ENCODE results near the gene DIPK2A. TPM values are rescaled to one million over a fixed set of nuclear protein-coding genes. Genes with fewer than 3 reads are reported as not detected.

The DIPK2A gene
- total RNA-seq, 2 donors from 2014 or later, result 10.0 to 21.5 TPM

- peaks cover 0 to 28% of the 10 kb centered on the region in 2 donors for H3K4me1 ChIP-seq
- peak; percentile 81 for DNase-seq (ENCODE audit: low spot score)
- no peaks in the 10 kb centered on the region for H3K9me3 ChIP-seq
- no peaks in the 10 kb centered on the region for H3K27me3 ChIP-seq
- peak overlapping the region; percentile 89 to 97 for H3K4me3 ChIP-seq
- peak overlapping the region; percentile 97 to 99 for H3K27ac ChIP-seq
- TF ChIP-seq, protein P1, sequence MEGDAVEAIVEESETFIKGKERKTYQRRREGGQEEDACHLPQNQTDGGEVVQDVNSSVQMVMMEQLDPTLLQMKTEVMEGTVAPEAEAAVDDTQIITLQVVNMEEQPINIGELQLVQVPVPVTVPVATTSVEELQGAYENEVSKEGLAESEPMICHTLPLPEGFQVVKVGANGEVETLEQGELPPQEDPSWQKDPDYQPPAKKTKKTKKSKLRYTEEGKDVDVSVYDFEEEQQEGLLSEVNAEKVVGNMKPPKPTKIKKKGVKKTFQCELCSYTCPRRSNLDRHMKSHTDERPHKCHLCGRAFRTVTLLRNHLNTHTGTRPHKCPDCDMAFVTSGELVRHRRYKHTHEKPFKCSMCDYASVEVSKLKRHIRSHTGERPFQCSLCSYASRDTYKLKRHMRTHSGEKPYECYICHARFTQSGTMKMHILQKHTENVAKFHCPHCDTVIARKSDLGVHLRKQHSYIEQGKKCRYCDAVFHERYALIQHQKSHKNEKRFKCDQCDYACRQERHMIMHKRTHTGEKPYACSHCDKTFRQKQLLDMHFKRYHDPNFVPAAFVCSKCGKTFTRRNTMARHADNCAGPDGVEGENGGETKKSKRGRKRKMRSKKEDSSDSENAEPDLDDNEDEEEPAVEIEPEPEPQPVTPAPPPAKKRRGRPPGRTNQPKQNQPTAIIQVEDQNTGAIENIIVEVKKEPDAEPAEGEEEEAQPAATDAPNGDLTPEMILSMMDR (IDR thresholded peaks at IDR 0.05), result peak; percentile 25 to 61
- no peaks in the 10 kb centered on the region for H3K36me3 ChIP-seq
Observed at GRCh38 chr3:143972505-143973258, 1.1 kb downstream of the DIPK2A start.

- H3K4me3 ChIP-seq, result peak overlapping the region; percentile 89 to 97
- TF ChIP-seq, protein P1 (IDR thresholded peaks at IDR 0.05), result no peak
Observed at GRCh38 chr3:143973259-143974021, 1.8 kb downstream of the DIPK2A start.

GRCh38 chr3:143974271-143975238 lies 2.9 kb downstream of the DIPK2A start:
- Histone ChIP-seq H3K27me3 (no peaks in the 10 kb centered on the region), H3K27ac (peak overlapping the region; percentile 97 to 99), H3K4me3 (peak overlapping the region; percentile 89 to 97), H3K4me1 (peaks cover 0 to 33% of the 10 kb centered on the region in 2 donors), H3K36me3 (no peaks in the 10 kb centered on the region), H3K9me3 (no peaks in the 10 kb centered on the region)
- DNase-seq (ENCODE audit: low spot score), result no peak
- TF ChIP-seq, protein P1 (IDR thresholded peaks at IDR 0.05), result no peak

More at GRCh38 chr3:143973259-143974021, 1.8 kb downstream of the DIPK2A start:
- Histone ChIP-seq H3K9me3 (no peaks in the 10 kb centered on the region), H3K27ac (peak overlapping the region; percentile 97 to 99), H3K27me3 (no peaks in the 10 kb centered on the region), H3K4me1 (peaks cover 0 to 28% of the 10 kb centered on the region in 2 donors), H3K36me3 (no peaks in the 10 kb centered on the region)
- DNase-seq (ENCODE audit: low spot score), result peak; percentile 68

DNA sequence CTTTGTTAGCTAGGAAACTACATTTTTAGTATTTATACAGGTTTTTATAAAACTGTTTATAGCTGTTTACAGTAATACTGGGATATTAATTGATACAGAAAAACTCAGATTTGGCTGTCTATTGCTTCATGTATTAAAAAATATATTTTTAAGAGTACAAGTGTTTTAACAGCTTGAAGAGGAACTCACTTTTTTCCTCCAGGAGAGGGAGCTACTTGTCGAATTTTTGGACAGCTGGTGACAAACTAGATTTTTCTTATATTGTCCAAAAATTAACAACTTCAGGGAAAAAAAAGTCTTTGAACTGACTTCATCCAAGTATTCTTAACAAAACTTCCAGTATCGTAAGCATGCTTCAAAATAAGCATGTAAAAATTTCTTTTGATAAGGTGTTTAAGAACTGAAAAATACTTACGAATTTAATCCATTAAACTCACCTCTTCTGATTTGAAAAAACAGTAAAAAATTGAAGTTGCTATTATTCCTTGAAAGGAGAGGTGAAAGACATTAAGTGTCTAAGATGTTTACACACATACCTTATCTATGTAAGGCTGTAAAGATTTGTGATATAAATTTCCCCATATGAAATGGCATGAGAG lies 4.0 kb downstream of the DIPK2A start:
- peak overlapping the region in 1 of 2 donors; percentile 97 for H3K27ac ChIP-seq
- no peak overlapping the region for H3K4me3 ChIP-seq
- DNase-seq (ENCODE audit: low spot score), result no peak
- TF ChIP-seq, protein P1 (IDR thresholded peaks at IDR 0.05), result peak; percentile 17 to 68
- H3K4me1 ChIP-seq, result peaks cover 0 to 40% of the 10 kb centered on the region in 2 donors
- no peaks in the 10 kb centered on the region for H3K9me3 ChIP-seq
- no peaks in the 10 kb centered on the region for H3K36me3 ChIP-seq
- no peaks in the 10 kb centered on the region for H3K27me3 ChIP-seq

Measured in right atrium auricular region (tissue), 2 donors.